ENCODE results near the gene NDUFS8.
A peak's percentile ranks its signal among the peaks of the same experiment; 100 is the strongest.

The NDUFS8 gene

GRCh38 chr11:68037411-68038225, 7.1 kb downstream of the NDUFS8 start:
- no peak overlapping the region for H3K4me3 ChIP-seq (ENCODE audit: low read depth, low read length)
- no peak for TF ChIP-seq CTCF (IDR thresholded peaks at IDR 0.05; ENCODE audit: low read depth, low read length)

- no peak for TF ChIP-seq CTCF (IDR thresholded peaks at IDR 0.05; ENCODE audit: low read depth, low read length)
These were observed 7.8 kb downstream of the NDUFS8 start for GRCh38 chr11:68038226-68038717.

GRCh38 chr11:68038718-68039525, 8.4 kb downstream of the NDUFS8 start, which contains the start of gene TCIRG1:
TCIRG1 (plus strand) TSS chr11:68039025; CDS start chr11:68041272, 2,247 bp downstream.
- TF ChIP-seq CTCF (IDR thresholded peaks at IDR 0.05; ENCODE audit: low read depth, low read length): no peak
- H3K4me3 ChIP-seq (ENCODE audit: low read depth, low read length): peak within 1 kb of the TSS; percentile 68

More at GRCh38 chr11:68038226-68038717, 7.8 kb downstream of the NDUFS8 start:
- H3K4me3 ChIP-seq (ENCODE audit: low read depth, low read length): peak overlapping the region; percentile 68

- H3K4me3 ChIP-seq (ENCODE audit: low read depth, low read length): peak overlapping the region; percentile 68
- TF ChIP-seq CTCF (IDR thresholded peaks at IDR 0.05; ENCODE audit: low read depth, low read length): no peak
These were observed 9.1 kb downstream of the NDUFS8 start for GRCh38 chr11:68039526-68040086.

GRCh38 chr11:68040101-68040956, 9.8 kb downstream of the NDUFS8 start:
- H3K4me3 ChIP-seq (ENCODE audit: low read depth, low read length): peak overlapping the region; percentile 68
- TF ChIP-seq CTCF (IDR thresholded peaks at IDR 0.05; ENCODE audit: low read depth, low read length): no peak

- peak overlapping the region; percentile 68 for H3K4me3 ChIP-seq (ENCODE audit: low read depth, low read length)
- TF ChIP-seq CTCF (IDR thresholded peaks at IDR 0.05; ENCODE audit: low read depth, low read length): no peak
These were observed 10.6 kb downstream of the NDUFS8 start for GRCh38 chr11:68040957-68041591.
